GM21381 (cell line): Measurements from ENCODE around the gene ABHD17A.

ENCODE experiments used
- ATAC-seq: cut with Tn5 transposase; IDR thresholded peaks from one replicate; pipeline ENCODE4 v1.9.1; 2021; ENCODE audit warnings: mild to moderate bottlenecking, moderate library complexity; ENCODE audit not compliant: unreplicated experiment

ABHD17A gene

GRCh38 chr19:1865172-1866010 is 19.9 kb downstream of the ABHD17A start:
- ATAC-seq: no peak

- peak; percentile 33 for ATAC-seq
These were observed 20.7 kb downstream of the ABHD17A start for GRCh38 chr19:1864480-1865171.

- peak; percentile 56 for ATAC-seq
These were observed 21.4 kb downstream of the ABHD17A start for GRCh38 chr19:1863638-1864479.

GRCh38 chr19:1863328-1863637 is 22.0 kb downstream of the ABHD17A start, which contains the start of gene KLF16:
TSS of gene KLF16 (minus strand) at chr19:1863579. CDS start at chr19:1863497, 82 bp downstream.
- peak; percentile 2 for ATAC-seq

GRCh38 chr19:1862424-1863327 is 22.6 kb downstream of the ABHD17A start:
- peak; percentile 1 for ATAC-seq

GRCh38 chr19:1862068-1862423 is 23.2 kb downstream of the ABHD17A start:
- ATAC-seq: no peak

GRCh38 chr19:1861599-1862031 is 23.7 kb downstream of the ABHD17A start:
- no peak for ATAC-seq

GRCh38 chr19:1860821-1861598 is 24.3 kb downstream of the ABHD17A start:
- ATAC-seq: no peak

GRCh38 chr19:1860042-1860775 is 25.1 kb downstream of the ABHD17A start:
- ATAC-seq: no peak

GRCh38 chr19:1859331-1859781 is 25.9 kb downstream of the ABHD17A start:
- ATAC-seq: no peak

GRCh38 chr19:1858412-1859081 is 26.7 kb downstream of the ABHD17A start:
- no peak for ATAC-seq

GRCh38 chr19:1857648-1858326 is 27.5 kb downstream of the ABHD17A start:
- ATAC-seq: no peak

GRCh38 chr19:1856698-1857603 is 28.3 kb downstream of the ABHD17A start:
- peak; percentile 30 for ATAC-seq

GRCh38 chr19:1856345-1856697 is 29.0 kb downstream of the ABHD17A start:
- no peak for ATAC-seq

GRCh38 chr19:1855828-1856255 is 29.5 kb downstream of the ABHD17A start:
- ATAC-seq: no peak

GRCh38 chr19:1855040-1855827 is 30.1 kb downstream of the ABHD17A start:
- ATAC-seq: peak; percentile 41
